Activated naive CD4-positive, alpha-beta T cell (primary cell): ENCODE data around the gene PMEPA1.

Experiments used
- DNase-seq, 4 experiments: peaks; one replicate each; lab custom pipeline; 2025; lab: John Stamatoyannopoulos, UW

Gene PMEPA1

GRCh38 chr20:57693002-57693582 lies 16.7 kb downstream of the PMEPA1 start:
- no peak for DNase-seq

- DNase-seq = no peak
These were observed 17.4 kb downstream of the PMEPA1 start for GRCh38 chr20:57692393-57692792.

- no peak for DNase-seq
These were observed 18.1 kb downstream of the PMEPA1 start for GRCh38 chr20:57691699-57692098.

GRCh38 chr20:57690525-57690924 lies 19.3 kb downstream of the PMEPA1 start:
- no peak for DNase-seq

- DNase-seq = no peak
These were observed 19.9 kb downstream of the PMEPA1 start for GRCh38 chr20:57689745-57690481.

GRCh38 chr20:57688864-57689263 lies 21.0 kb downstream of the PMEPA1 start:
- DNase-seq = no peak

- no peak for DNase-seq
These were observed 21.5 kb downstream of the PMEPA1 start for GRCh38 chr20:57688295-57688694.

- DNase-seq = no peak
These were observed 22.7 kb downstream of the PMEPA1 start for GRCh38 chr20:57686931-57687652.

- no peak for DNase-seq
These were observed 24.6 kb downstream of the PMEPA1 start for GRCh38 chr20:57685146-57685758.

- DNase-seq = no peak
These were observed 25.0 kb downstream of the PMEPA1 start for GRCh38 chr20:57684808-57685140.

GRCh38 chr20:57683881-57684807 lies 25.7 kb downstream of the PMEPA1 start:
- no peak for DNase-seq

GRCh38 chr20:57683287-57683686 lies 26.5 kb downstream of the PMEPA1 start:
- no peak for DNase-seq

GRCh38 chr20:57682184-57683101 lies 27.4 kb downstream of the PMEPA1 start:
- DNase-seq = no peak

- peak in 2 of 4 experiments; percentile 18 to 39 for DNase-seq
These were observed 28.6 kb downstream of the PMEPA1 start for GRCh38 chr20:57680934-57681914.

- no peak for DNase-seq
These were observed 29.6 kb downstream of the PMEPA1 start for GRCh38 chr20:57680131-57680716.

GRCh38 chr20:57679113-57679512 lies 30.7 kb downstream of the PMEPA1 start:
- DNase-seq = no peak

GRCh38 chr20:57678340-57678739 lies 31.5 kb downstream of the PMEPA1 start:
- no peak for DNase-seq

GRCh38 chr20:57677584-57677982 lies 32.2 kb downstream of the PMEPA1 start:
- DNase-seq = no peak
